HepG2 (cell line): ENCODE data around the gene SLC12A1. TPM values are rescaled to one million over a fixed set of nuclear protein-coding genes. Genes with fewer than 3 reads are reported as not detected.

Experiments
- DMTF1 ChIP-seq: sonication (generic); formaldehyde crosslinking; IDR thresholded peaks from 2 replicates; pipeline ENCODE4 v1.4.0; 2020; ENCODE audit warnings: mild to moderate bottlenecking, missing genetic modification reagents
- DNMT3B ChIP-seq: conservative IDR thresholded peaks from 2 replicates; pipeline ENCODE4 v1.6.1; 2016; ENCODE audit warnings: missing biosample characterization, control low read depth
- ETV6 ChIP-seq: sonication (generic); formaldehyde crosslinking; conservative IDR thresholded peaks from 2 replicates; pipeline ENCODE4 v1.4.0; 2020; ENCODE audit warnings: missing genetic modification reagents
- GPN1 ChIP-seq: sonication (generic); formaldehyde crosslinking; IDR thresholded peaks from 2 replicates; pipeline ENCODE4 v1.5.1; 2020; ENCODE audit warnings: missing genetic modification reagents, borderline replicate concordance
- HOXA5 ChIP-seq: sonication (generic); formaldehyde crosslinking; IDR thresholded peaks from 2 replicates; pipeline ENCODE4 v1.4.0; 2020; ENCODE audit warnings: missing genetic modification reagents
- IKZF4 ChIP-seq: sonication (generic); formaldehyde crosslinking; IDR thresholded peaks from 2 replicates; pipeline ENCODE4 v1.5.1; 2020; ENCODE audit warnings: borderline replicate concordance, mild to moderate bottlenecking, low read depth, missing genetic modification reagents; ENCODE audit errors: not compliant biosample characterization
- JUNB ChIP-seq: sonication (generic); formaldehyde crosslinking; IDR thresholded peaks from 2 replicates; pipeline ENCODE4 v1.8.0; 2022; ENCODE audit warnings: missing genetic modification reagents, mild to moderate bottlenecking, borderline replicate concordance
- KDM5B ChIP-seq: sonication (generic); formaldehyde crosslinking; IDR thresholded peaks from 2 replicates; pipeline ENCODE4 v1.4.0; 2020; ENCODE audit warnings: missing genetic modification reagents, mild to moderate bottlenecking, borderline replicate concordance
- NCOA2 ChIP-seq: sonication (generic); formaldehyde crosslinking; IDR thresholded peaks from 2 replicates; pipeline ENCODE4 v1.8.0; 2022; ENCODE audit warnings: inconsistent platforms
- REXO4 ChIP-seq: sonication (generic); formaldehyde crosslinking; IDR thresholded peaks from 2 replicates; pipeline ENCODE4 v1.8.0; 2022; ENCODE audit warnings: missing genetic modification reagents, mild to moderate bottlenecking, borderline replicate concordance
- TEAD3 ChIP-seq: optimal IDR thresholded peaks from 2 replicates; pipeline ENCODE3; 2016; ENCODE audit warnings: borderline replicate concordance
- THAP11 ChIP-seq: IDR thresholded peaks from 2 replicates; pipeline ENCODE4 v1.6.1; 2016; ENCODE audit warnings: missing biosample characterization, missing genetic modification reagents
- ZFP36 ChIP-seq: fragments of 150-350 bp; IDR thresholded peaks from 2 replicates; pipeline ENCODE4 v1.6.1; 2018; ENCODE audit warnings: borderline replicate concordance, low read length, low read depth; ENCODE audit not compliant: partially characterized antibody
- ZNF33B ChIP-seq: sonication (generic); formaldehyde crosslinking; IDR thresholded peaks from 2 replicates; pipeline ENCODE4 v1.5.1; 2020; ENCODE audit warnings: mild to moderate bottlenecking, missing genetic modification reagents
- ZNF441 ChIP-seq: sonication (generic); formaldehyde crosslinking; IDR thresholded peaks from 2 replicates; pipeline ENCODE4 v1.7.0; 2021; ENCODE audit warnings: missing genetic modification reagents, borderline replicate concordance
- ZNF513 ChIP-seq: sonication (generic); formaldehyde crosslinking; conservative IDR thresholded peaks from 2 replicates; pipeline ENCODE4 v1.5.0; 2020; ENCODE audit warnings: missing genetic modification reagents
- ZNF850 ChIP-seq: sonication (generic); formaldehyde crosslinking; conservative IDR thresholded peaks from 2 replicates; pipeline ENCODE4 v1.9.0; 2021; ENCODE audit warnings: mild to moderate bottlenecking, missing genetic modification reagents
- polyA plus RNA-seq, 8 experiments: library from polyadenylated mRNA; depleted of rRNA in 3 of 8; stranded (reverse) in 7 of 8; unstranded in 1 of 8; fragments of >200 nt; fragmentation: Illumina TruSeq in 4 of 8; extraction: Trizol in 4 of 8; gene quantifications; 2 replicates each; pipeline versions ENCODE4 v1.2.1 to v1.2.3, GENCODE V29; 2011 to 2016; ENCODE audit warnings: low read depth in 4 of 8, missing spikeins in 1 of 8, mixed read lengths in 1 of 8; ENCODE audit not compliant: insufficient read depth in 1 of 8
- total RNA-seq, 5 experiments: library from RNA; depleted of rRNA; stranded (reverse); fragments of >200 nt; fragmentation: Illumina TruSeq; extraction: Trizol; gene quantifications; 2 replicates each; pipeline ENCODE4 v1.2.3, GENCODE V29; 2016; ENCODE audit warnings: low read depth in 1 of 5
- TF ChIP-seq, protein P1 (sequence below): sonication (generic); formaldehyde crosslinking; IDR thresholded peaks from 2 replicates; pipeline ENCODE4 v1.5.0; 2020; ENCODE audit warnings: missing genetic modification reagents, mild to moderate bottlenecking, borderline replicate concordance
- TF ChIP-seq, protein P2 (sequence below): sonication (generic); formaldehyde crosslinking; IDR thresholded peaks from 2 replicates; pipeline ENCODE4 v1.5.0; 2020; ENCODE audit warnings: missing genetic modification reagents, mild to moderate bottlenecking, borderline replicate concordance

Gene SLC12A1
- total and polyA plus RNA-seq, 2 of the 13 experiments (the other 11 are each of a cell fraction or from before 2014, with no cell fraction given): not detected

- TF ChIP-seq ZNF513 (peak; percentile 41; the same call in 1 of the 2 replicates), REXO4 (CRISPR knock-in tag) (no peak), TEAD3 (CRISPR knock-in tag) (no peak), KDM5B (CRISPR knock-in tag) (peak; percentile 67), ZFP36 (no peak), ZNF441 (CRISPR knock-in tag) (peak; percentile 36; the same call in 1 of the 2 replicates), ETV6 (CRISPR knock-in tag) (no peak; the same call in 1 of the 2 replicates), NCOA2 (CRISPR knock-in tag) (peak; percentile 48), GPN1 (CRISPR knock-in tag) (no peak), ZNF33B (CRISPR knock-in tag) (0 out of 2 replicates have a peak, but pooled peaks have one; percentile 37), HOXA5 (CRISPR knock-in tag) (peak; percentile 77), JUNB (CRISPR knock-in tag) (no peak), DNMT3B (no peak; the same call in 1 of the 2 replicates), THAP11 (peak; percentile 84), IKZF4 (peak; percentile 47), ZNF850 (CRISPR knock-in tag) (no peak), DMTF1 (no peak)
- TF ChIP-seq, protein P1, sequence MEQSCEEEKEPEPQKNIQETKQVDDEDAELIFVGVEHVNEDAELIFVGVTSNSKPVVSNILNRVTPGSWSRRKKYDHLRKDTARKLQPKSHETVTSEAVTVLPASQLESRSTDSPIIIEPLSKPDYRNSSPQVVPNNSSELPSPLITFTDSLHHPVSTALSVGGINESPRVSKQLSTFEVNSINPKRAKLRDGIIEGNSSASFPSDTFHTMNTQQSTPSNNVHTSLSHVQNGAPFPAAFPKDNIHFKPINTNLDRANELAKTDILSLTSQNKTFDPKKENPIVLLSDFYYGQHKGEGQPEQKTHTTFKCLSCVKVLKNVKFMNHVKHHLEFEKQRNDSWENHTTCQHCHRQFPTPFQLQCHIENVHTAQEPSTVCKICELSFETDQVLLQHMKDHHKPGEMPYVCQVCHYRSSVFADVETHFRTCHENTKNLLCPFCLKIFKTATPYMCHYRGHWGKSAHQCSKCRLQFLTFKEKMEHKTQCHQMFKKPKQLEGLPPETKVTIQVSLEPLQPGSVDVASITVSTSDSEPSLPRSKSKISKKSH (CRISPR knock-in tag): no peak; the same call in 1 of the 2 replicates
- TF ChIP-seq, protein P2, sequence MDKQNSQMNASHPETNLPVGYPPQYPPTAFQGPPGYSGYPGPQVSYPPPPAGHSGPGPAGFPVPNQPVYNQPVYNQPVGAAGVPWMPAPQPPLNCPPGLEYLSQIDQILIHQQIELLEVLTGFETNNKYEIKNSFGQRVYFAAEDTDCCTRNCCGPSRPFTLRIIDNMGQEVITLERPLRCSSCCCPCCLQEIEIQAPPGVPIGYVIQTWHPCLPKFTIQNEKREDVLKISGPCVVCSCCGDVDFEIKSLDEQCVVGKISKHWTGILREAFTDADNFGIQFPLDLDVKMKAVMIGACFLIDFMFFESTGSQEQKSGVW (CRISPR knock-in tag): no peak
Measured at GRCh38 chr15:48330855-48331795, 125.0 kb downstream of the SLC12A1 start, which contains the start of gene DUT (continued).
